Measurements from ENCODE around the gene PRKN.

GRCh38 chr6:162478192-162478671 is 249.3 kb downstream of the PRKN start:
- no peak for TF ChIP-seq CTCF (IDR thresholded peaks at IDR 0.05 in 8 of 11, conservative IDR thresholded peaks at IDR 0.05 in 3 of 11)
- no peak for TF ChIP-seq POLR2A (IDR thresholded peaks at IDR 0.05)
